Right renal pelvis (tissue), 4 donors: ENCODE data around the gene COPS9. TPM values are rescaled to one million over a fixed set of nuclear protein-coding genes. Genes with fewer than 3 reads are reported as not detected.

Experiments
- DNase-seq, 4 donors: peaks; one replicate each; pipeline ENCODE4 v3.0.0-alpha.2; 2013; ENCODE audit warnings: low read depth in 4 of 4, low spot score in 3 of 4, missing footprints in 1 of 4
- polyA plus RNA-seq, 4 donors: library from polyadenylated mRNA; unstranded; fragments of 120-200 nt; gene quantifications; one replicate each; pipeline ENCODE4 v1.2.1, GENCODE V29; 2013; ENCODE audit not compliant: insufficient read length in 4 of 4

COPS9 gene
- polyA plus RNA-seq, 4 donors, result 69.2 to 105 (median 78.3) TPM

GRCh38 chr2:240166761-240167587, 30.9 kb upstream of the COPS9 start:
- DNase-seq, result no peak

GRCh38 chr2:240166191-240166590, 30.1 kb upstream of the COPS9 start:
- DNase-seq, result no peak

- no peak for DNase-seq
Observed at GRCh38 chr2:240165661-240166060, 29.6 kb upstream of the COPS9 start.

- DNase-seq, result no peak
Observed at GRCh38 chr2:240165034-240165433, 28.9 kb upstream of the COPS9 start.

- no peak for DNase-seq
Observed at GRCh38 chr2:240164586-240164985, 28.5 kb upstream of the COPS9 start.

- DNase-seq, result no peak
Observed at GRCh38 chr2:240163844-240164574, 27.9 kb upstream of the COPS9 start.

GRCh38 chr2:240162939-240163714, 27.0 kb upstream of the COPS9 start:
- DNase-seq, result no peak

GRCh38 chr2:240162531-240162930, 26.4 kb upstream of the COPS9 start:
- DNase-seq, result no peak

GRCh38 chr2:240162032-240162431, 25.9 kb upstream of the COPS9 start:
- no peak for DNase-seq

- DNase-seq, result no peak
Observed at GRCh38 chr2:240161087-240161750, 25.1 kb upstream of the COPS9 start.

GRCh38 chr2:240160291-240161086, 24.4 kb upstream of the COPS9 start:
- DNase-seq, result no peak

- no peak for DNase-seq
Observed at GRCh38 chr2:240159251-240159839, 23.2 kb upstream of the COPS9 start.

GRCh38 chr2:240157147-240157470, 21.0 kb upstream of the COPS9 start:
- no peak for DNase-seq

GRCh38 chr2:240156435-240157146, 20.5 kb upstream of the COPS9 start:
- DNase-seq, result no peak

- no peak for DNase-seq
Observed at GRCh38 chr2:240155745-240156390, 19.8 kb upstream of the COPS9 start.

GRCh38 chr2:240155048-240155744, 19.1 kb upstream of the COPS9 start:
- no peak for DNase-seq

- DNase-seq, result no peak
Observed at GRCh38 chr2:240154606-240155005, 18.5 kb upstream of the COPS9 start.

GRCh38 chr2:240153418-240153817, 17.3 kb upstream of the COPS9 start:
- no peak for DNase-seq
